SU-DHL-6 (cell line): ENCODE data around the gene UCHL3.
A peak's percentile ranks its signal among the peaks of the same experiment; 100 is the strongest.

Source experiments
- H2AFZ ChIP-seq: fragments of 200-600 bp; sonication (generic); 2 replicates; pipeline ENCODE4 v1.6.1; 2014; ENCODE audit warnings: low read depth, mild to moderate bottlenecking, moderate library complexity, mixed read lengths, antibody characterized with exemption, low read length; ENCODE audit not compliant: severe bottlenecking
- H3F3A ChIP-seq: fragments of 200-600 bp; shearing (Covaris generic); 2 replicates; pipeline ENCODE4 v1.6.0; 2016; ENCODE audit warnings: antibody characterized with exemption, mild to moderate bottlenecking; ENCODE audit not compliant: insufficient read depth
- H3K27ac ChIP-seq: fragments of 200-600 bp; sonication (generic); 2 replicates; pipeline ENCODE4 v1.5.1; 2016; ENCODE audit warnings: low read depth, mild to moderate bottlenecking, low read length, moderate library complexity, mixed read lengths
- H3K27me3 ChIP-seq: fragments of 200-600 bp; sonication (generic), shearing (Covaris generic); 2 replicates; pipeline ENCODE4 v1.6.0; 2014; ENCODE audit warnings: mild to moderate bottlenecking, low read length
- H3K36me3 ChIP-seq: fragments of 200-600 bp; sonication (generic); 2 replicates; pipeline ENCODE4 v1.6.1; 2014; ENCODE audit warnings: mild to moderate bottlenecking, low read length, mixed read lengths
- H3K4me2 ChIP-seq: fragments of 300-600, 200-600 bp; shearing (Covaris generic), sonication (generic); 2 replicates; pipeline ENCODE4 v1.6.0; 2014; ENCODE audit warnings: low read length, low read depth, mild to moderate bottlenecking; ENCODE audit not compliant: poor library complexity, severe bottlenecking
- H3K4me3 ChIP-seq: fragments of 200-600 bp; sonication (generic); 2 replicates; pipeline ENCODE4 v1.5.1; 2014; ENCODE audit warnings: antibody characterized with exemption, low read length, mild to moderate bottlenecking, mixed read lengths; ENCODE audit not compliant: insufficient read depth, poor library complexity, severe bottlenecking
- H3K79me2 ChIP-seq: fragments of 200-600 bp; sonication (generic); 2 replicates; pipeline ENCODE4 v1.6.1; 2014; ENCODE audit warnings: mild to moderate bottlenecking, low read length, moderate library complexity; ENCODE audit not compliant: insufficient read depth
- H3K9ac ChIP-seq: fragments of 200-600 bp; sonication (generic); 2 replicates; pipeline ENCODE4 v1.7.0; 2014; ENCODE audit warnings: mild to moderate bottlenecking, low read length
- H3K9me2 ChIP-seq: fragments of 200-600 bp; sonication (generic); replicated peaks from 2 replicates; pipeline ENCODE4 v1.6.1; 2014; ENCODE audit warnings: low read length; ENCODE audit not compliant: insufficient read depth
- H3K9me3 ChIP-seq: fragments of 200-600 bp; sonication (generic); 2 replicates; pipeline ENCODE4 v1.6.1; 2014; ENCODE audit warnings: low read length, mixed read lengths; ENCODE audit not compliant: insufficient read depth
- H4K20me1 ChIP-seq: fragments of 200-600 bp; sonication (generic); 2 replicates; pipeline ENCODE4 v1.6.1; 2014; ENCODE audit warnings: low read depth, mild to moderate bottlenecking, antibody characterized with exemption, low read length, moderate library complexity, mixed read lengths
- EZH2phosphoT487 ChIP-seq: fragments of 200-600 bp; sonication (generic), shearing (Covaris generic); conservative IDR thresholded peaks from 2 replicates; pipeline ENCODE4 v1.6.1; 2018; ENCODE audit warnings: mild to moderate bottlenecking, antibody characterized with exemption, low read length, moderate library complexity, mixed read lengths
- TF ChIP-seq, protein P1 (sequence below): fragments of 200-600 bp; sonication (generic); IDR thresholded peaks from one replicate; pipeline ENCODE4 v1.5.1; 2017; ENCODE audit warnings: antibody characterized with exemption, mild to moderate bottlenecking, low read length, moderate library complexity; ENCODE audit not compliant: insufficient read depth, poor library complexity, severe bottlenecking

The UCHL3 gene

GRCh38 chr13:75550159-75550567 lies 572 bp downstream of the UCHL3 start:
- peaks cover 55% of the 10 kb centered on the region for H3K79me2 ChIP-seq
- peak overlapping the region; percentile 95 for H3K4me3 ChIP-seq
- TF ChIP-seq, protein P1, sequence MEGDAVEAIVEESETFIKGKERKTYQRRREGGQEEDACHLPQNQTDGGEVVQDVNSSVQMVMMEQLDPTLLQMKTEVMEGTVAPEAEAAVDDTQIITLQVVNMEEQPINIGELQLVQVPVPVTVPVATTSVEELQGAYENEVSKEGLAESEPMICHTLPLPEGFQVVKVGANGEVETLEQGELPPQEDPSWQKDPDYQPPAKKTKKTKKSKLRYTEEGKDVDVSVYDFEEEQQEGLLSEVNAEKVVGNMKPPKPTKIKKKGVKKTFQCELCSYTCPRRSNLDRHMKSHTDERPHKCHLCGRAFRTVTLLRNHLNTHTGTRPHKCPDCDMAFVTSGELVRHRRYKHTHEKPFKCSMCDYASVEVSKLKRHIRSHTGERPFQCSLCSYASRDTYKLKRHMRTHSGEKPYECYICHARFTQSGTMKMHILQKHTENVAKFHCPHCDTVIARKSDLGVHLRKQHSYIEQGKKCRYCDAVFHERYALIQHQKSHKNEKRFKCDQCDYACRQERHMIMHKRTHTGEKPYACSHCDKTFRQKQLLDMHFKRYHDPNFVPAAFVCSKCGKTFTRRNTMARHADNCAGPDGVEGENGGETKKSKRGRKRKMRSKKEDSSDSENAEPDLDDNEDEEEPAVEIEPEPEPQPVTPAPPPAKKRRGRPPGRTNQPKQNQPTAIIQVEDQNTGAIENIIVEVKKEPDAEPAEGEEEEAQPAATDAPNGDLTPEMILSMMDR, result no peak
- no peaks in the 10 kb centered on the region for H3K9me3 ChIP-seq
- peak overlapping the region; percentile 91 for H3K4me2 ChIP-seq
- no peaks in the 10 kb centered on the region for H3F3A ChIP-seq
- peaks cover 16% of the 10 kb centered on the region; the same call in 1 of the 2 replicates for H3K36me3 ChIP-seq
- peak overlapping the region; percentile 90 for H3K9ac ChIP-seq
- peak overlapping the region; percentile 71 for H3K27ac ChIP-seq
- H3K27me3 ChIP-seq, result no peaks in the 10 kb centered on the region
- H2AFZ ChIP-seq, result peak overlapping the region; percentile 94
- peaks cover 7% of the 10 kb centered on the region; the same call in 1 of the 2 replicates for H4K20me1 ChIP-seq
- no peaks in the 10 kb centered on the region for H3K9me2 ChIP-seq

GRCh38 chr13:75554464-75554863 lies 4.9 kb downstream of the UCHL3 start:
- Histone ChIP-seq H2AFZ (no peak overlapping the region), H3F3A (0 out of 2 replicates have a peak, but pooled peaks cover 2% of the 10 kb centered on the region), H3K4me3 (no peak overlapping the region), H3K9ac (no peak overlapping the region), H3K27ac (no peak overlapping the region), H3K27me3 (no peaks in the 10 kb centered on the region), H3K9me3 (no peaks in the 10 kb centered on the region), H3K4me2 (no peak overlapping the region), H3K79me2 (peaks cover 95% of the 10 kb centered on the region), H4K20me1 (peaks cover 7% of the 10 kb centered on the region; the same call in 1 of the 2 replicates), H3K9me2 (no peaks in the 10 kb centered on the region), H3K36me3 (peaks cover 22% of the 10 kb centered on the region; the same call in 1 of the 2 replicates)
- no peak for TF ChIP-seq EZH2phosphoT487
- TF ChIP-seq, protein P1, result no peak

DNA sequence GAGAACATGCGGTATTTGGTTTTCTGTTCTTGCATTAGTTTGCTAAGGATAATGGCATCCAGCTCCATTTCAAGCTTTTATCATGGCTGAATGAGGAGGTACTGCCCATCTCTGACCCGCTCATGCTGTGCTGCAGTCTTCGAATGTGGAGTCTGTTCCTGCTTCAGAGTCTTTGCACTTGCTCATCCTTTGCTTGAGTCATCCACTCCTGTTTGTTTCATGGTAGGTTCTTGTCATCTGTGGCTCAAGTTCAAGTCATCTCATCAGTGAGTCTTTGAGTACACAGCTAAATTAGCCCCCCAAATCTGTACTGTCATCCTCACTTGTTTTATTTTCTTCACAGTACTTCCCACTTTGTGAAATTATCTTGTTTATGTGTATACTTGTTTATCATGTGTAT lies 5.4 kb downstream of the UCHL3 start:
- Histone ChIP-seq H3K9me2 (no peaks in the 10 kb centered on the region), H3K4me3 (no peak overlapping the region), H3K9me3 (no peaks in the 10 kb centered on the region), H3K27me3 (no peaks in the 10 kb centered on the region), H3K27ac (no peak overlapping the region), H4K20me1 (peaks cover 7% of the 10 kb centered on the region; the same call in 1 of the 2 replicates), H3F3A (0 out of 2 replicates have a peak, but pooled peaks cover 2% of the 10 kb centered on the region), H3K9ac (no peak overlapping the region), H3K36me3 (peaks cover 22% of the 10 kb centered on the region; the same call in 1 of the 2 replicates), H2AFZ (no peak overlapping the region), H3K4me2 (no peak overlapping the region), H3K79me2 (peaks cover 95% of the 10 kb centered on the region)
- no peak for TF ChIP-seq EZH2phosphoT487
- TF ChIP-seq, protein P1, result no peak
